Measurements from ENCODE around the gene WDR81.
A peak's percentile ranks its signal among the peaks of the same experiment; 100 is the strongest.

WDR81 gene

DNA sequence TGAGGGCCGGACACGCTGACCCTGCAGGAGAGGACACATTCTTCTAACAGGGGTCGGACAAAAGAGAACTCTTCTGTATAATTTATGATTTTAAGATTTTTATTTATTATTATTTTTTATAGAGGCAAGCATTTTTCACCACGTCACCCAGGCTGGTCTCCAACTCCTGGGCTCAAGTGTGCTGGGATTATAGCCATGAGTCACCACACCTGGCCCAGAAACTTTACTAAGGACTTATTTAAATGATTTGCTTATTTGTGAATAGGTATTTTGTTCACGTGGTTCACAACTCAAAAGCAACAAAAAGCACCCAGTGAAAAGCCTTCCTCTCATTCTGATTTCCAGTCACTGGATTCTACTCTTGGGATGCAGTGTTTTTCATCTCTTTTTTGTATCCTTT, 35.0 kb downstream of the WDR81 start:
- no peak overlapping the region for H3K4me2 ChIP-seq (ENCODE audit: low read length)
- TF ChIP-seq CTCF (IDR thresholded peaks at IDR 0.05; ENCODE audit: low read depth, low read length, poor library complexity, severe bottlenecking) (no peak), EZH2phosphoT487 (IDR thresholded peaks at IDR 0.05; ENCODE audit: borderline replicate concordance, low read length) (no peak)
- peaks cover 34% of the 10 kb centered on the region for H3K4me1 ChIP-seq (ENCODE audit: control insufficient read depth, low read length)
- H3K79me2 ChIP-seq (ENCODE audit: control insufficient read depth, low read length) = no peaks in the 10 kb centered on the region
- H3K4me3 ChIP-seq (ENCODE audit: low read length) = no peak overlapping the region
- H3K9me3 ChIP-seq (ENCODE audit: control insufficient read depth, insufficient read depth, low read length) = no peaks in the 10 kb centered on the region
- H4K20me1 ChIP-seq (ENCODE audit: control insufficient read depth, insufficient read depth, low read depth, low read length) = no peaks in the 10 kb centered on the region
- no peaks in the 10 kb centered on the region for H3K27me3 ChIP-seq (ENCODE audit: control insufficient read depth, low read length)
- no peak overlapping the region for H3K27ac ChIP-seq (ENCODE audit: low read depth, low read length)
- H3K9me2 ChIP-seq (replicated peaks; ENCODE audit: control insufficient read depth, low read length) = no peaks in the 10 kb centered on the region
- no peaks in the 10 kb centered on the region for H3K36me3 ChIP-seq (ENCODE audit: control insufficient read depth, low read length)
- peaks cover 13% of the 10 kb centered on the region for H3F3A ChIP-seq (ENCODE audit: control insufficient read depth, insufficient read depth)

- Histone ChIP-seq H3K79me2 (ENCODE audit: control insufficient read depth, low read length) (no peaks in the 10 kb centered on the region), H3K4me3 (ENCODE audit: low read length) (peak overlapping the region; percentile 41), H3K4me2 (ENCODE audit: low read length) (peak overlapping the region; percentile 48), H3K4me1 (ENCODE audit: control insufficient read depth, low read length) (peaks cover 58% of the 10 kb centered on the region), H4K20me1 (ENCODE audit: control insufficient read depth, insufficient read depth, low read depth, low read length) (no peaks in the 10 kb centered on the region), H3K27ac (ENCODE audit: low read depth, low read length) (peak overlapping the region; percentile 81), H3F3A (ENCODE audit: control insufficient read depth, insufficient read depth) (peaks cover 14% of the 10 kb centered on the region), H3K9me2 (replicated peaks; ENCODE audit: control insufficient read depth, low read length) (no peaks in the 10 kb centered on the region), H3K27me3 (ENCODE audit: control insufficient read depth, low read length) (no peaks in the 10 kb centered on the region), H3K9me3 (ENCODE audit: control insufficient read depth, insufficient read depth, low read length) (no peaks in the 10 kb centered on the region), H3K36me3 (ENCODE audit: control insufficient read depth, low read length) (no peaks in the 10 kb centered on the region)
- TF ChIP-seq CTCF (IDR thresholded peaks at IDR 0.05; ENCODE audit: low read depth, low read length, poor library complexity, severe bottlenecking) = no peak
- TF ChIP-seq EZH2phosphoT487 (IDR thresholded peaks at IDR 0.05; ENCODE audit: borderline replicate concordance, low read length) = no peak
Observed at GRCh38 chr17:1762233-1762900, 37.9 kb downstream of the WDR81 start.

- Histone ChIP-seq H3K79me2 (ENCODE audit: control insufficient read depth, low read length) (no peaks in the 10 kb centered on the region), H3K36me3 (ENCODE audit: control insufficient read depth, low read length) (no peaks in the 10 kb centered on the region), H3K9me3 (ENCODE audit: control insufficient read depth, insufficient read depth, low read length) (no peaks in the 10 kb centered on the region), H4K20me1 (ENCODE audit: control insufficient read depth, insufficient read depth, low read depth, low read length) (no peaks in the 10 kb centered on the region), H3K4me1 (ENCODE audit: control insufficient read depth, low read length) (peaks cover 66% of the 10 kb centered on the region), H3F3A (ENCODE audit: control insufficient read depth, insufficient read depth) (peaks cover 12% of the 10 kb centered on the region), H3K4me2 (ENCODE audit: low read length) (peak overlapping the region; percentile 48), H3K27me3 (ENCODE audit: control insufficient read depth, low read length) (no peaks in the 10 kb centered on the region), H3K4me3 (ENCODE audit: low read length) (peak overlapping the region; percentile 41), H3K9me2 (replicated peaks; ENCODE audit: control insufficient read depth, low read length) (no peaks in the 10 kb centered on the region), H3K27ac (ENCODE audit: low read depth, low read length) (peak overlapping the region; percentile 81)
- TF ChIP-seq CTCF (IDR thresholded peaks at IDR 0.05; ENCODE audit: low read depth, low read length, poor library complexity, severe bottlenecking) = no peak
- no peak for TF ChIP-seq EZH2phosphoT487 (IDR thresholded peaks at IDR 0.05; ENCODE audit: borderline replicate concordance, low read length)
Observed at GRCh38 chr17:1762901-1763898, 38.7 kb downstream of the WDR81 start.

Measured in DOHH2 (cell line).